Activated effector memory CD4-positive, alpha-beta T cell treated with Interleukin-2 at 50 U/mL for 16 hours (primary cell): ENCODE data around the gene ACCS.

ENCODE experiments used
- DNase-seq: peaks from one replicate; pipeline ENCODE4 v3.0.0-alpha.2; 2020

ACCS gene

GRCh38 chr11:44046182-44046581 is 19.9 kb upstream of the ACCS start:
- no peak for DNase-seq

DNA sequence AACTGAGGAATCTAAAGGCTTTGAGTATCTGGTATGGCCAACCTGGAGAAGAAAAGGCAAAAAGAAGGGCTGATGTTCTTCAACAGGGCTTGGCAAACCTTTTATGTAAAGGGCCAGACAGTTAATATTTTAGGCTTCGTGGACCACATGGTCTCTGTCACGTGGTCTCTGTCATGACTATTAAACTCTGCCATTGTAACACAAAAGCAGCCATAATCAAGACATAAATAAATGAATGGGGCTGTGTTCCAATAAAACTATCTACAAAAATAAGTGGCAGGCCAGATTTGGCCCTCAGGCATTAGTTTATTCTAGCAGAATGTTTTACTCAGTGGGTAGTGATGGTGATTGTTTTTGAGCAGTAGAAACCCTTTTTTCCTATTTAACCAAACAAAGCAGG is 18.8 kb upstream of the ACCS start:
- no peak for DNase-seq

GRCh38 chr11:44047931-44048431 is 18.1 kb upstream of the ACCS start, which contains the start of gene ACCSL:
ACCSL (plus strand) TSS chr11:44047981; CDS start chr11:44048037, 56 bp downstream.
- DNase-seq: no peak

DNA sequence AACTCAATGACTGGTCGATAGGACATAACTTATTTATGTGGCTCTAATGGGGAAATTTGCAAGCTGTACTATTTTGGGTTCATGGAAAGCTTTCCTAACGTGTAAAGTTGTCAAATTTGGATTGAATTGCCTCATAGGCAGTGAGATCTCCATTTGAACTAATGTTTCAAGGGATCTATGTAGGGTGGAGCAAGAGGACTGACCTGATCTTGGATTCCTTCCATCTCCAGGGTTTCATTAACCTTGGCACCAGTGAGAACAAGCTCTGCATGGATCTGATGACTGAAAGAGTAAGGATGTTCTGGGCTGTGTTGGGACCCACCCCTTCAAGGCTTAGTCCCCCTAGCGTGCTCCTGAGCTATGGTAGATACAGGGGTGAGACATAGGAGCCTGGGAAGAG is 16.2 kb upstream of the ACCS start:
- no peak for DNase-seq

DNA sequence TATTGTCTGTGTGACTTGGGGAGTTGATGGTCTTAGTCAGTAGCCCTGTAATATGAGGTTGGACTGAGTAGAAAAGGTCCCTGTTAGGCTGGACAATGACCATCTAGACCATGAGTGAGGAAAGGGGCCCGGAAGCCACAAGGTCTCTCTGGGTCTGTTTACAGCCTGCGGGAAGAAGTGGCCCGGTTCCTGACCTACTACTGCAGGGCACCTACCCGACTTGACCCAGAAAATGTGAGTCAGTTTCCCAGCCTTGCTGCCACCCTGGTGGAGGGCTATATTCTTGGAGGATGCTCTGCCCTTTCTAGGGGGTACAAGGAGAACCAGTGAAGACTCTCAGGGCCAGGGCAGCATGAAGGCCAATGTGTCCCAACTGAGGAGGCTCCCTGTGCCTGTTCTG is 14.9 kb upstream of the ACCS start:
- no peak for DNase-seq

DNA sequence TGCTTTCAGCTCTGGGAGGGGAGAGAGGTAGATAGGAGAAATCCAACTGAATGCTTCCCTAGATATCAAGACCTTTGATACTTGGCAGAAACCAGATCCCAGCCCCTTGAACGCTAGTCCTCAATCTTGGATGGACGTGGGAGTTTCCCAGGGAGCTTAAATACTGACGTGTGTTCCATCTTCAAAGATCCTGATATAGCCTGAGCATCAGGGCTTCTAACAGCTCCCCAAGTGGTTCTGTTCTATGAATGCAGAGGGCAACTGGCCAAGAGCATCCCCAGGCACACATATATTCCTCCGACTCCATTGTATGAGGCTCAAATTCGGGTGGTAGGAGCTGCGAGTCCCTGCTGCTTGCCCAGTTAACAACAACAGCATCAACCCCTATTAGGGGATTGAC is 8.7 kb upstream of the ACCS start:
- no peak for DNase-seq

DNA sequence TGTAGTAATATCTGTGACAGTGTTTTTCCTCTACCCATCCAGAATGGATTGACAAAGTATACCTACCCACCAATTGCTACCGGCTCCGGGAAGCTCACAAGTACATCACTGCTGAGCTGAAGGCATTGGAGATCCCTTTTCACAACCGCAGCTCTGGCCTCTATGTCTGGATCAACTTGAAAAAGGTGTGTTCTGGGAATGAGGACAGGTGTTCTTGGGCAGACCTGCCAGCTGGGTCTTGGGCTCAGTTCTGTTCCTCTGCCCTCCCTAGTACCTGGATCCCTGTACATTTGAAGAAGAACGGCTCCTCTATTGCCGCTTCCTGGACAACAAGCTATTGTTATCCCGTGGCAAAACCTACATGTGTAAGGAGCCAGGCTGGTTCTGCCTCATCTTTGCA is 7.8 kb upstream of the ACCS start:
- DNase-seq: no peak

DNA sequence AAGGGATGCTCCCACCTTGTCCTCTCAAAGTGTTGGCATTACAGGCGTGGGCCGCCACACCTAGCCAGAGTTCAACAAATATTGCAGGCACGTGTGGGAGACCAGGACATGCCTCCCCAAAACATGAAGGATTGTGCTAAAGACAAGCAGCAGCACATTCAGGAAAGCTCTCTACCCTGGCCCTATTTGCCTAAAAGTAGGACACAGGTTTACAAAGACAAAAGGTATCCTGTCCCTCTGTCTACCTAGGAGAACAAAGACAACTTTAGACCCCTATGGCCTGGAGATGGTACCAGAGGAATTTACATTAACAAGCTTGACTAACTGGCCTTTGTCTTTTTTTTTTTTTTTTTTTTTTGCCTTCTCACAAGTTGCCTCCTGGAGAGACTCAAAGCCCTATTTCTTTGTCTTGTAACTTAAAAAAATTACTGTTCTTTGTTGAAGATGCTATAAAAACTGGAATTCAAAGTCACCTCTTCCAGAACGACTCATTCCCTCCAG is 859 bp upstream of the ACCS start:
- no peak for DNase-seq

- no peak for DNase-seq
Measured at GRCh38 chr11:44066732-44067141, 667 bp downstream of the ACCS start.

DNA sequence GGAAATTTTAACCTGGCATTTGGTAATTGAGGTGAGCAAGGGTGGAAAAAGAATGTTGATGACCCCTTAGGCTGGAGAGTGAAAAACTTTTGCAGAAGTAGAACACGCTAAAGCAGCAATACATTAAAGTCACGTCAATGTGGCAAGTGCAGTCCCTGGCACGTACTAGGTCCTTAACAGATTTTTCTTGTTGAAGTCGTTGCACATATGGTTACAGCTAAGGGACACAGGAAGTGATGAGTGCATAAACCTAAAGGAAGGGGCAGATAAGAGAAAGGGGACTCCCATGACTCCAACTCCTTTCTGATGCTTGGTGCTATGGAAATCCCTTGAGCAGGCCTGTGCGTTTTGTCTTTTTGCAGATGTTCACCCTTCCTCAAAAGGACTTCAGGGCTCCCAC is 1.2 kb downstream of the ACCS start:
- no peak for DNase-seq

- no peak for DNase-seq
Measured at GRCh38 chr11:44068180-44068579, 2.1 kb downstream of the ACCS start.

GRCh38 chr11:44071157-44071556 is 5.1 kb downstream of the ACCS start:
- DNase-seq: no peak

DNA sequence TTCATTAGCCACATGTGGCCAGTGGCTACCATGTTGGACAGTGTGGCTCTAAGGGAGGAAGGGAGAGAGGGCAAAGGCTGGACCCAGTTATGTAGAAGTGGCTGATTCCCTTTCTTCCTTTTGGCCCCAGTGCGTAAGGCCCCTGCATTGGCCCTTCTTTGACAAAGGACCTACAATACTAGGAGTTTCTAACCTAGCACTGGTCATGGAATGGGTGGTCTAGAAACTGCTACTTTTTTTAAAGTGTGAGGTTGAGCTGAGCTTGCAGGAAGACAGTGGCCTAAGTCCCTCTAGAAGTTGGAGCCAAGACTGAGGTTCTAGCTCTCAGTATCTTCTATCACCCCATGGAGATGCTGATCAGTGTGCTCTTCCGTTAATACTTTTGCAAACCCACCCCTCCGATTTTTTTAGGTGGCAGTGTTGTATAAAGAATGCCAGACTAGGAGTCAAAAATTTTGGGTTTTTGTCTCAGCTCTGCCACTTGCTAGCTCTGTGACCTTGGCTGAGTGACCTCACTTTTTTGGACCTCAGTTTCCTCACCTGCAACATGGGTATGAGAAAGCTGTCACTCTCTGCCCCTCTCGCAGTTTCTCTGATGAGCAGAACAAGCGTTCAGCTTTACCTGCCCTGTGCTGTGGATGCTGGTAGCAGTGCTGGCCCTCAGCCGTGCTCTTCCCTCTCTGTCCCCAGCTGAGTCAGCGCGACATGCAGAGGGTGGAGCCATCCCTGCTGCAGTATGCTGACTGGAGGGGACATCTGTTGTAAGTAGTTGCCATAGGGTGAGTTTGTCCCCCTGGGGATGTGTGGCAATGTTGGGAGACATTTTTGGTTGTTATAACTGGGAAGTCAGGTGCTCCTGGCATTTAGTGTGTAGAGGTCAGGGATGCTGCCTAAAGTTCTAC is 6.9 kb downstream of the ACCS start:
- no peak for DNase-seq

- DNase-seq: no peak
Measured at GRCh38 chr11:44078794-44079193, 12.7 kb downstream of the ACCS start.

GRCh38 chr11:44079376-44079775 is 13.3 kb downstream of the ACCS start:
- DNase-seq: no peak

GRCh38 chr11:44080951-44081350 is 14.9 kb downstream of the ACCS start:
- no peak for DNase-seq

GRCh38 chr11:44082645-44083044 is 16.6 kb downstream of the ACCS start:
- no peak for DNase-seq

DNA sequence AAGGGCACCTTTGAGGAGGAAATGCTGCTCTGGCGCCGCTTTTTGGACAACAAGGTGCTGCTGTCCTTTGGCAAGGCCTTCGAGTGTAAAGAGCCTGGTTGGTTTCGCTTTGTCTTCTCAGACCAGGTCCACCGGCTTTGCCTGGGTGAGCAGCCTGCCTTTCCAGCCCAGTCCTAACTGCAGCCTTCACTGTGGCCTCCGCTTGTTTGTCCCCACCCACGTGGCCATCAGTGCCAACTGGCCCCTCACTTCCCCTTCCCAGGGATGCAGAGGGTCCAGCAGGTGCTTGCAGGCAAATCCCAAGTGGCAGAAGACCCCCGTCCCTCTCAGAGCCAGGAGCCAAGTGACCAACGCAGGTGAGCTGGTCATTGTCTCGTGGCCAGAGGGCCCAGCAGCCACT is 17.4 kb downstream of the ACCS start:
- DNase-seq: no peak

- no peak for DNase-seq
Measured at GRCh38 chr11:44083906-44084305, 17.8 kb downstream of the ACCS start.

- DNase-seq: no peak
Measured at GRCh38 chr11:44085330-44085729, 19.3 kb downstream of the ACCS start.

DNA sequence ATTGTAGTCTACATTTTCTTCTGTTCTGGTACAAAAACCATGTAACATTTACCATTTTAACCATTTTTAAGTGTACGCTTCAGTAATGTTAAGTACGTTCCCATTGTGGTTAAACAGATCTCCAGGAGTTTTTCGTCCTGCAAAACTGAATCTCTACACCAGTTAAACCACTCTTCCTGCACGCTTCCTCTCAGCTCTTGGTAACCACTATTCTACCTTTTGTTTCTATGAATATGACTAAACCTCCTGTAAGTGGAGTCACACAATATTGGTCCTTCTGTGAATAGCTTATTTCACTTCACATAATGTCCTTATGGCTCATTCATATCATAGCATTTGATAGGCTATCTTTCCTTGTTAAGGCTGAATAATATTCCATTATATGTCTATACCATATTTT is 22.3 kb downstream of the ACCS start:
- no peak for DNase-seq

GRCh38 chr11:44088871-44089270 is 22.8 kb downstream of the ACCS start:
- DNase-seq: no peak

GRCh38 chr11:44090539-44090938 is 24.5 kb downstream of the ACCS start:
- no peak for DNase-seq

DNA sequence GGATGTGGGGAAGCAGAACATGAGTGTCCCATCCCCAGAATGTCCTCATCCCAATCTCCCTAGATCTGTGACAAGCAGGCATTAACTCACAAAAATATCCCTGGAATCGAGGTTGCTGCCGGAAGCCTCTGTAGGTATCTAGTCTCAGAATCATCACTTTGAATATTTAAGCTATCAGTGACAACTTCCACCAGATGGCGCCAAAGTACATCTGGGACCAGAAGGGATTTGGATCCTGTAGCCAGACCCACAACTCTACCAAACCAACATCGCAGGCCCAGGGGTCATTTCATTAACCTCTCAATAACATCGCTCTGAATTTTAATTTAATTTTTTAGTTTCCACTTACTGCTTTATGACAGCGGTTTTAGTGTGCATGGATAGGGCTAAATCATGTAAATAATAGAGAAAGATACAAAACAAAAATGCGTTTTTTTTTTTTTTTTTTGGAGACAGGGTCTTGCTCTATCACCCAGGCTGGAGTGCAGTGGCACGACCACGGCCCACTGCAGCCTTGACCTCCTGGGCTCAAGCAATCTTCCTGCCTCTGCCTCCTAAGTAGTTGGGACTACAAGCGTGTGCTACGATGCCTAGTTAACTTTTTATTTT is 28.3 kb downstream of the ACCS start:
- peak; percentile 57 for DNase-seq
